ENCODE measurements around the gene RNF152.
"Not testable (repeated sequence)": the region's sequence is repeated elsewhere in the genome, so short reads cannot be mapped to it uniquely, and the experiment has no call there.

The RNF152 gene

GRCh38 chr18:61824733-61825363 lies 68.0 kb downstream of the RNF152 start:
- no peak for DNase-seq (ENCODE audit: extremely low read depth in 1 of 2, low read depth in 1 of 2)

DNA sequence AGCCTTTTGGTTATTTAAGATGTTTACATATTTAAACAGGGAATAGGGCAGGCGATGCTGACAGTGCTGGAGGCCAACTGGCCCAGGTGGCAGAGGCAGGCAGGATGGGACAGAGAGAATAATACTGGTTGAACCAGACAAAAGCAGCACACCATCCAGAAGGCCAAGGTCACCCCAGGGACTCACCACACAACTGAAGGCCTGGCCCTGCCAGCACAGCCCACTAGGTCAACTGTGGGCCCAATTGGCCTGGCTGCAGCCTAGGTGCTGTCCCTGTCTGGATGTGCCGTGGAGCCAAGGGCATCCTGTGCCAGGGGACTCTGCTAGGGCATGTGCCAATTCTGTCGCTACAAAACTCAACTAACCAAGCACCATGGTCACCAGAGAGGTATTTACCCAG lies 69.2 kb downstream of the RNF152 start:
- no peak for DNase-seq (ENCODE audit: extremely low read depth in 1 of 2, low read depth in 1 of 2)

DNA sequence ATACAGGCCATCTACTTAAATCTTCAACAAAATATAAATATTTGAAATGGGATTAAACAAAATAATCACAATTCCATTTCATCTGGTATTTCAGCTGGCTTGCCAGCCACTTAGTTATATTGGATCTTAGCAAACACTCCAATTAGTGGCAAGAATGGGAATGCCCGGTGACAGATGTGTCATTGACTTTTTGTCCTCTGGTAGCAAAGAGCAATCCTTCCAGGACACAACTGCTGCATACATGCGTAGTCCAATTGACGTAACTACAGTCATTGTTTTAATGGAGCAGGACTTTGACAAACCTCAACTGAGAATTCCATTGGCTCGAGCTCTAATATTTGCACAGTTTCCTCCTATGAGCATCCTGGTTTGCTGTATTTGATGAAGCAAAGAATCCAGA lies 69.9 kb downstream of the RNF152 start:
- no peak for DNase-seq (ENCODE audit: extremely low read depth in 1 of 2, low read depth in 1 of 2)

- no peak for DNase-seq (ENCODE audit: extremely low read depth in 1 of 2, low read depth in 1 of 2)
Observed at GRCh38 chr18:61821748-61822147, 71.1 kb downstream of the RNF152 start.

DNA sequence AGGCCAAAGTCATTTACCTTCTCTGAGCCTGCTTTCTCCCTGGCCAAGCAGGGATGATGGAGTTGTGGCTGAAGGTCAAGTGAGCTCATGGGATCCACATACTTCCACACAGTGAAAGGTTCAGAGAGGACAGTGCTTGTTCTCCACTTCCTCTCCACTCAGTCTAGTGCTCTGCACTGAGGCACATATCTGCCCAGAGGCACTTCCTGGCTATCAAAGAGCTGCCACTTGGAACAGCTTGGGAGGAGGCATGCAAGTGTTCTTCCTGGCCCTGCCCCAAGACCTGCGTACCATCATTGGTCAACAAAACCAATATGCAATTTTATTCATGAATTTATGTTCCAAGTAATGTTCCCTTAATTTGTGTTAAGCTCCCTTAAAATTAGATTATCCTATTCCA lies 71.9 kb downstream of the RNF152 start:
- DNase-seq (ENCODE audit: extremely low read depth in 1 of 2, low read depth in 1 of 2): no peak

DNA sequence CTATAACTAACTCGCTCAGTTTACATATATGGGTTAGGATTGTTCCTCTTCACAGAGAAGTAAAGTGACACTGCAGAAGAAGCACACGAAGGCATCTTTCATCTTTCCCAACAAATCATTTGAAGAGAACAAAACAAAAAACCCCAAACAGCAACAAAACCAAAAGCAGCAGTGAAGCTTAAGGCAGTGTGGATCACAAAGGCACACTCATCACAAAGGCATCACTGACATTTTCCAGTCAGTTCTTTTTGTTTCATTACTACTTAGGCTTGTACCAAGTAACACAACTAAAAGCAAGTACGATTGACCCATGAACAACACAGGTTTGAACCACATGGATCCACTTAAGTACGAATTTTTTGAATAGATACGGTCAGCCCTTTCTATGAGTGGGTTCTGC lies 75.7 kb downstream of the RNF152 start:
- no peak for DNase-seq (ENCODE audit: extremely low read depth in 1 of 2, low read depth in 1 of 2)

GRCh38 chr18:61815885-61816470 lies 76.8 kb downstream of the RNF152 start:
- no peak for DNase-seq (ENCODE audit: extremely low read depth in 1 of 2, low read depth in 1 of 2)

DNA sequence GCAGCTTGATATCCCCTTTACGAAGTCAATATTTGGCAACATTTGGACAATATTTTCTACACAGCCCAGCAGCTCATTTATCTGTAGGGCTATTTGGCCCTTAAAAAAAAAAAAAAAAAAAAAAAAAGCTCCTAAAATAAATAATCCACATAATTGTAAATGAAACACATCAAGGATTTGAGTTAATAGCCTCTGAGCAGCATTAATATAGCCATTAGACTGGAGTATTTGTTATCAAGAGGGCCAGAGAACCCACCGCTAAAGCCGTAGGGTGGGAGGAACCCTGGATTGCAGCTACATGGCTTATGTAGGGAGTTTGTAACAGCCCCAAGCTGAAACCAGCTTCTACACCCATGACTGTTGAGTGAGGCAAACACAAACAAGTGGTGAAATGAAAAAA lies 84.5 kb downstream of the RNF152 start:
- DNase-seq (ENCODE audit: extremely low read depth in 1 of 2, low read depth in 1 of 2): no peak

- DNase-seq (ENCODE audit: extremely low read depth in 1 of 2, low read depth in 1 of 2): no peak
Observed at GRCh38 chr18:61803393-61803792, 89.4 kb downstream of the RNF152 start.

GRCh38 chr18:61797696-61798590 lies 94.9 kb downstream of the RNF152 start:
- DNase-seq (ENCODE audit: extremely low read depth in 1 of 2, low read depth in 1 of 2): no peak

DNA sequence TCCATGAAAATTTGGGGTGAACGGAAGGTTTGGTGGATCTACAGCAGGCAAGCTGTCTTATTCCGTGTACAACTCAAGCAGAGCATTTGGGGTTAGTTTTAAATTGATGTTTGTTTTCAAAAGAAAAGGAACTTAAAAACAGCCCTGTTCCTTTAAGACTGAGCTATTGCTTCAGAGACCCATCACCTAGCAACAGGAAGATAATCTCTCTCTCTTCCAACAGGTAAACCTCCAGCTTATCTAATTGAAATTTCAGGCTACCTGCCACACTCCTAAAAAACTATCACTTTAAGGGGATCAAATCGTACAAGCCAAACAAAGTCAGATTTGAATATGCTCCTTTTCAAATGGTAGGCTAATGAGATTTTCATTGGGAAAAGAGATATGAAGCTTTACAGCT lies 101.8 kb downstream of the RNF152 start:
- no peak for DNase-seq (ENCODE audit: extremely low read depth in 1 of 2, low read depth in 1 of 2)

DNA sequence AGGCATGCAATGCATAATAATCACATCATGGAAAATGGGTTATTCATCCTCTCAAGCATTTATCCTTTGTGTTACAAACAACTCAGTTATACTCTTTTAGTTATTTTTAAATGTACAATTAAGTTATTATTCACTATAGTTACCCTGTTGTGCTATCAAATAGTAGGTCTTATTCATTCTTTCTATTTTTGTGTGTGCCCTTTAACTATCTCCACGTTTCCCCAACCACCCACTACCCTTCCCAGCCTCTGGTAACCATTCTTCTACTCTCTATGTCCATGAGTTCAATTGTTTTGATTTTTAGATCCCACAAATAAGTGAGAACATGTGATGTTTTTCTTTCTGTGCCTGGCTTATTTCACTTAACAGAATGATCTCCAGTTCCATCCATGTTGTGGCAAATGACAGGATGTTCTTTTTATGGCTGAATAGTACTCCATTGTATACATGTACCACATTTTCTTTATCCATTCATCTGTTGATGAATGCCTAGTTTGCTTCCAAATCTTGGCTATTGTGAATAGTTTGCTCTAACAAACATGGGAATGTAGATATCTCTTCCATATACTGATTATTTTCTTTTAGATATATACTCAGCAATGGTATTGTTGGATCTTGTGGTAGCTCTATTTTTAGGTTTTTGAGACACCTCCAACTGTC lies 105.7 kb downstream of the RNF152 start:
- not testable (repeated sequence) for DNase-seq (ENCODE audit: extremely low read depth in 1 of 2, low read depth in 1 of 2)

GRCh38 chr18:61785588-61785987 lies 107.2 kb downstream of the RNF152 start:
- DNase-seq (ENCODE audit: extremely low read depth in 1 of 2, low read depth in 1 of 2): no peak

GRCh38 chr18:61784834-61785233 lies 108.0 kb downstream of the RNF152 start:
- DNase-seq (ENCODE audit: extremely low read depth in 1 of 2, low read depth in 1 of 2): no peak

DNA sequence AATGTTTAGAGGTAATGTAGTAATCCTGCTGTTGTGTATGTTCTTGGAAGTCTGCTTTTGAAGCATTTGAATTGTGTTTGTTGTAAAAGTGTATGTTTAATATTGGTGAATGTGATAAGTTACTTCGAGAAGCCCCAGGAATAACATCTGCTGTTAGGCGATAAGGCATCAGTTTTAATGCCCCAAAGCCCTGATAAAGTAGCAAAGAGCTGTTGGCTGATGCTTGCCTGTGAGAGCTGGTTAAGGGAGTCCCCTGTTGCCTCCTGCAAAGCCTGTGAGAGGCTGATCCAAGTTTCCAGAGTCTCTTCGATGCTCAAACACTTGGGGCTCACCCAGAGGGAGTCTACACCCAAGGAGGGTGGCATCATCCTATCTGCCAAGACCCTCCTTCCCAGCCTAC lies 110.3 kb downstream of the RNF152 start:
- no peak for DNase-seq (ENCODE audit: extremely low read depth in 1 of 2, low read depth in 1 of 2)

DNA sequence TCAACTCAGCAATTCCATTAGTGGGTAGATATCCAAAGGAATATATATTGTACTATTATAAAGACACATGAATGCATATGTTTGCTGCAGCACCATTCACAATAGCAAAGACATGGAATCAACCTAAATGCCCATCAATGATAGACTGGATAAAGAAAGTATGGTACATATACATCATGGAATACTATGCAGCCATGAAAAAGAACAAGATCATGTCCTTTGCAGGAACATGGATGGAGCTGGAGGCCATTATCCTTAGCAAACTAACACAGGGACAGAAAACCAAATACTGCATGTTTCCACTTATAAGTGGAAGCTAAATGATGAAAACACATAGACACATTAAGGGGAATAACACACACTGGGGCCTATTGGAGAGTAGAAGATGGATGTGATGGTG lies 116.6 kb downstream of the RNF152 start:
- DNase-seq (ENCODE audit: extremely low read depth in 1 of 2, low read depth in 1 of 2): not testable (repeated sequence)

DNA sequence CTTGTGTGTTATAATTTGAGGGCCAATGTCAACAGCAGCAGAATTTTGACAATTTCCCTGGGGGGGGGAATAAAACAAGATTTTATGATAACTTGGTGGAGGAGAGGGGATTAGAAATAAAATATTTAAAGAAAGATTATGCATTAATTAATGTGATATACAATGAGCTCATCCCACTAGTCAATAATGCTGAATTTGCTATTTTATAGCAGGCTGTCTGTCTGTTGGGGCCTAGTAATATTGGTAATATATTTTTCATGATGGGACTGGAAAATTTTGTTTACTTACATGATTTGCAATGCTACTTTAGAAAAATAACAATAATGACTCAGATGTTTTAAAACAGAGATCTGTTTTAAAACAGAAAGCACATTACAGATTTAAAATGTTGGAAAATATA lies 118.0 kb downstream of the RNF152 start:
- DNase-seq (ENCODE audit: extremely low read depth in 1 of 2, low read depth in 1 of 2): no peak

- no peak for DNase-seq (ENCODE audit: extremely low read depth in 1 of 2, low read depth in 1 of 2)
Observed at GRCh38 chr18:61772293-61772848, 120.4 kb downstream of the RNF152 start.

DNA sequence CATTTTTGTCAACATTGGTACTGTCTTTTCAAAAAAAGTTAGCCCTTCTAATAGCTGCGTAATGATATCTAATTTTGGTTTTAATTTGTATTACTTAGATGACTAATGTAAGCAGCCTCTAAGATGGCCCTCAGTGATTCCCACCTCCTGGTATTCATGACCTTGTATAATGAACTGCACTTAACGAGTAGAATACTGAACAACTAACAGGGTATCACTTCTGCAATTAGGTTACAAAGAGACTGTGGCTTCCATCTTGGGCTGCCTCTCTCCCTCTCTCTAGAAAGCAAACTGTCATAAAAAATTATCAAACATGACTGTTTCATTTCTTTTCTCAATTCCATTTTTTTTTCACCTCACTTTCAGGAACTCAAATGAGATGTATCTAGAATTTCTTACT lies 120.9 kb downstream of the RNF152 start:
- DNase-seq (ENCODE audit: extremely low read depth in 1 of 2, low read depth in 1 of 2): no peak

DNA sequence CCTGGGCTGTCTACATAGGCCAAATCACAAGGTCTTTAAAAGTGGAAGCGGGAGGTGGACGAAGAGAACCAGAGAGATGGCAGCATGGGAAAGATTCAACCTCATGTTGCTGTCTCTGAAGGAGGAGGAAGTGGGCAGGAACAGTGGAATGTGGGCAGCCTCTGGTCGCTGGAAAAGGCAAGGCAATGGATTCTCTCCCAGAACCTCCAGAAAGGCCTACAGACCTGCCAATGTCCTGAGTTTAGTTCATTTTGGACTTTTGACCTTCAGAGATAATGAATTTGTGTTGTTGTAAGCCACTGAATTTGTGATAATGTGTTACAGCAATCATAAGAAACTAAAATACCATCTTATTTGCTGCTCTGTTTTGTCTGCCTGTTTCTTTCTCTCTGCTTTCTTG lies 122.5 kb downstream of the RNF152 start:
- no peak for DNase-seq (ENCODE audit: extremely low read depth in 1 of 2, low read depth in 1 of 2)

DNA sequence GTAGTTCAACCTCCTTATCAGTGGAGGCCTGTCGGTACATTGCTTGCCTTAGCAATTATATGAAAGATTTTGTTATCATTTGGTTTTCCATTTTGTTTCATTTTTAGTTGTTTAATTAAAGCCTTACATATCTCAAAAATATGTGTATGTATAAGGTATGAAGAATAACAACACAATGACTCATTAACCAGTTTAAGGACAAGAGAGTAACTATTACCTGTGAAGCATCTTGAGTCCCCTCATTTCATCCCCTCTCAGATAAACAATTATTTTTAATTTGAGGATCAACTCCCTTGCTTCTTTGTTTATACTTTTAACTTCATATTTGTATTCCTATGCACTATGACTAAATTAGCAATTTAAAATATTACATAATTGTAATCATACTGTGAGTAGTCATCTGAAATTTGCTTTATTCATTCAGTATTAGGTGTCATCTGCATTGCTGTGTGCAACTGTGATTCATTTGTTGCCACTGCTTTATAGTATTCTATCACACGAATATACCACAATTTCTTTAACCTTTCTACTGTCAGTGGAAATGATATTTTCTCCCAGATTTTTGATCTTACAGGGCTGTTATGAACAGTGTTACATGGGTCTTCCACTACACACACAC lies 126.4 kb downstream of the RNF152 start:
- no peak for DNase-seq (ENCODE audit: extremely low read depth in 1 of 2, low read depth in 1 of 2)
